Ascending aorta (tissue), 2 donors: ENCODE measurements around the gene SELL. TPM values are rescaled to one million over a fixed set of nuclear protein-coding genes. Genes with fewer than 3 reads are reported as not detected.

Experiments used
- DNase-seq, 2 donors: peaks; one replicate each; pipeline ENCODE4 v3.0.0-alpha.2; 2019; ENCODE audit warnings: low spot score in 2 of 2
- H3K27ac ChIP-seq, 2 donors: fragments of 200-600 bp; sonication (generic); one replicate each; pipeline ENCODE4 v1.5.1; 2016 to 2017; ENCODE audit warnings: mild to moderate bottlenecking in 1 of 2
- H3K27me3 ChIP-seq: fragments of 200-600 bp; sonication (generic); one replicate; pipeline ENCODE4 v1.5.1; 2017
- H3K36me3 ChIP-seq, 2 donors: fragments of 200-600 bp; sonication (generic); one replicate each; pipeline ENCODE4 v1.5.1; 2016
- H3K4me1 ChIP-seq, 2 donors: fragments of 200-600 bp; sonication (generic); one replicate each; pipeline ENCODE4 v1.5.1; 2016 to 2017; ENCODE audit warnings: mild to moderate bottlenecking in 1 of 2
- H3K4me3 ChIP-seq, 2 donors: fragments of 200-600 bp; sonication (generic); one replicate each; pipeline ENCODE4 v1.5.1; 2016 to 2017; ENCODE audit warnings: mild to moderate bottlenecking in 1 of 2
- H3K9me3 ChIP-seq, 2 donors: fragments of 200-600 bp; sonication (generic); one replicate each; pipeline ENCODE4 v1.5.1; 2016
- intact Hi-C: fragments of 100-400 bp; cut with DNase I; formaldehyde crosslinking; loops from one replicate; pipeline ENCODE4 v1.15.1; 2023
- total RNA-seq: library from RNA; depleted of rRNA; stranded (reverse); fragments of >200 nt; gene quantifications from one replicate; pipeline ENCODE4 v1.1.0, GENCODE V29; 2016
- TF ChIP-seq, protein P1 (sequence below), 3 experiments: fragments of 200-600 bp in 2 of 3; fragments of 450-650 bp in 1 of 3; sonication (generic) in 2 of 3; IDR thresholded peaks; one replicate each; pipeline ENCODE4 v1.5.1; 2016 to 2019; ENCODE audit warnings: antibody characterized with exemption in 3 of 3, mild to moderate bottlenecking in 1 of 3, moderate library complexity in 1 of 3

Gene SELL
- total RNA-seq, 1 donor from 2014 or later, result 1.9 TPM

DNA sequence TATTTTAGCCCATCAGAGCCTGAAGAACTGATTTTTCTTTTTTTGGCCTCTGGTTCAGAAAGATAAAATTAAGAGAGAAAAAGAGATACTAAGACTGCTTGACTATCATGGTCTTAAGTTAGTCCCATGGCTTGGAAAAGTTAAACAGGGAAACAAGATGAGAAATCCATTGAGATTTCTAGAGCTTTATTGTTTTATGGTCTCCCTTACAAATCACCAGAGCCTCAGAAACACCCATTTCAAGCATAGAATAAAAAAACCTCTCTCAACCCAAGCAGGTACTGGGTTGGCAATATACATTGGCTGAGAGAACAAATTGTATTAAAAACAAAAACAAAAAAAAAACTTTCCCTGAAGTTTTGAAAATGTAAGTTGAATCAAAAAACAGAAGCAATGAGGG, 18.6 kb upstream of the SELL start:
- Histone ChIP-seq H3K9me3 (no peaks in the 10 kb centered on the region), H3K4me1 (no peaks in the 10 kb centered on the region), H3K36me3 (no peaks in the 10 kb centered on the region), H3K4me3 (no peak overlapping the region), H3K27me3 (no peaks in the 10 kb centered on the region), H3K27ac (no peak overlapping the region)
- intact Hi-C loops, result no loop called here
- TF ChIP-seq, protein P1, sequence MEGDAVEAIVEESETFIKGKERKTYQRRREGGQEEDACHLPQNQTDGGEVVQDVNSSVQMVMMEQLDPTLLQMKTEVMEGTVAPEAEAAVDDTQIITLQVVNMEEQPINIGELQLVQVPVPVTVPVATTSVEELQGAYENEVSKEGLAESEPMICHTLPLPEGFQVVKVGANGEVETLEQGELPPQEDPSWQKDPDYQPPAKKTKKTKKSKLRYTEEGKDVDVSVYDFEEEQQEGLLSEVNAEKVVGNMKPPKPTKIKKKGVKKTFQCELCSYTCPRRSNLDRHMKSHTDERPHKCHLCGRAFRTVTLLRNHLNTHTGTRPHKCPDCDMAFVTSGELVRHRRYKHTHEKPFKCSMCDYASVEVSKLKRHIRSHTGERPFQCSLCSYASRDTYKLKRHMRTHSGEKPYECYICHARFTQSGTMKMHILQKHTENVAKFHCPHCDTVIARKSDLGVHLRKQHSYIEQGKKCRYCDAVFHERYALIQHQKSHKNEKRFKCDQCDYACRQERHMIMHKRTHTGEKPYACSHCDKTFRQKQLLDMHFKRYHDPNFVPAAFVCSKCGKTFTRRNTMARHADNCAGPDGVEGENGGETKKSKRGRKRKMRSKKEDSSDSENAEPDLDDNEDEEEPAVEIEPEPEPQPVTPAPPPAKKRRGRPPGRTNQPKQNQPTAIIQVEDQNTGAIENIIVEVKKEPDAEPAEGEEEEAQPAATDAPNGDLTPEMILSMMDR (IDR thresholded peaks at IDR 0.05), result no peak
- no peak for DNase-seq

DNA sequence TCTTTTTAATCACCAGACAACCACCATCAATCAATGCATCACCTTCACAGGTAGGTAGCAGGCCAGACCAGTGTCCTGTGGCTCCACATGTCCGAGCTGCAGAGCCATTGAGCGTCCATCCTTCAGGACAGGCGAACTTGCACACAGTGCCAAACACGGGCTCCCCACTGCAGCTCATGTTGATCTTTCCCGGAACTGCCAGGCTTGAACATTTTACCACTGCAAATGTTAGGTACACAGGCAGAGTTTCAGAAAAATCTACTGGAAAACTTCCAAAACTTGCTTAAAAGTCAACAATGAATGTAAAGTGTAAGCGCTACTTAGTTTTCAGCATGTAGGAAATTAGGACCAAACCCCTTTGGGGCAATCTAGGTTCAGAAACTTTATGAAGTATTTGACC, 15.9 kb upstream of the SELL start:
- Histone ChIP-seq H3K27me3 (no peaks in the 10 kb centered on the region), H3K27ac (no peak overlapping the region), H3K4me3 (no peak overlapping the region), H3K4me1 (no peaks in the 10 kb centered on the region), H3K9me3 (no peaks in the 10 kb centered on the region), H3K36me3 (no peaks in the 10 kb centered on the region)
- no peak for DNase-seq
- TF ChIP-seq, protein P1 (IDR thresholded peaks at IDR 0.05), result no peak
- intact Hi-C loops, result no loop called here

DNA sequence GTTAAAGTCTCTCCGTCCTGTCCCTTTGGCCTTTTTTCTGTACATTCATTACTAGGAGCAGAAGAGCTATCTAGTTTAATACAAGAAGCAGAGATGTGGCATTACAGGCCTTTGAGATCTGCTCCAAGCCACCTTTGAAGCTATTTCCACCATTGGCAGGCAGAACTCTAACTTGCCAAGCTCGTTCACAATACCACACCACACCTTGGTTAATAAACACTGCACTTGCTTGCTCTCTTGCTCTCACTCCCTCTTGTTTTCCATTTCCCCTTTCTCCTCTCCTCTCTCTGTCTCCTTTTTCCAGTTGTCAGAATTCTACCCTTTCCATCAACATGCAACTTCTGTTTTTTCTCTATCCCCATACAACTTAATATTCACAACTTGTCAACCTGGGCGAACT, 15.4 kb upstream of the SELL start:
- intact Hi-C loops, result no loop called here
- no peak overlapping the region for H3K27ac ChIP-seq
- H3K27me3 ChIP-seq, result no peaks in the 10 kb centered on the region

DNA sequence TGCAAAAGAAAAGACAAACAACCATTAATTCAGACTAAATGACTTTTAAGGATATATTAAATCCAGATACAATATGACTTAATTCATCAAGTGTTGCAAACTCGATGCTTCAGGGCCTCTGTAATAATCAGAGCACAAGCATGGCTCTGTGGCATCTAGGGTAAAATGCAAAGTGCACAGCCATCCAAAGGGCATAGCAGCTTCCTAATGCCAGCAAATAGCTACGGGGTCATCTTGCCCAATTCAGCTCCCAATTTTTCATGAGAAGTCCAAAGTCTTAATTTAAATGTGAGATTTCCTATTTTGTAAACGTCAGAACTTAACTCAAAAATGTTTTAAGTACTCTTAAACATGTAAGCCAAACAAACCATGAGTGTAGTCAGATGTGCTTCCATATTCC, 14.5 kb upstream of the SELL start:
- H3K27ac ChIP-seq, result no peak overlapping the region
- TF ChIP-seq, protein P1 (IDR thresholded peaks at IDR 0.05), result no peak
- no peaks in the 10 kb centered on the region for H3K9me3 ChIP-seq
- DNase-seq, result no peak
- H3K4me1 ChIP-seq, result no peaks in the 10 kb centered on the region
- H3K4me3 ChIP-seq, result no peak overlapping the region
- H3K36me3 ChIP-seq, result no peaks in the 10 kb centered on the region
- intact Hi-C loops, result no loop called here
- H3K27me3 ChIP-seq, result no peaks in the 10 kb centered on the region

More for the DNA sequence above, 15.4 kb upstream of the SELL start:
- TF ChIP-seq, protein P1 (IDR thresholded peaks at IDR 0.05), result no peak
- Histone ChIP-seq H3K9me3 (no peaks in the 10 kb centered on the region), H3K4me3 (no peak overlapping the region), H3K4me1 (no peaks in the 10 kb centered on the region), H3K36me3 (no peaks in the 10 kb centered on the region)
- DNase-seq, result no peak

DNA sequence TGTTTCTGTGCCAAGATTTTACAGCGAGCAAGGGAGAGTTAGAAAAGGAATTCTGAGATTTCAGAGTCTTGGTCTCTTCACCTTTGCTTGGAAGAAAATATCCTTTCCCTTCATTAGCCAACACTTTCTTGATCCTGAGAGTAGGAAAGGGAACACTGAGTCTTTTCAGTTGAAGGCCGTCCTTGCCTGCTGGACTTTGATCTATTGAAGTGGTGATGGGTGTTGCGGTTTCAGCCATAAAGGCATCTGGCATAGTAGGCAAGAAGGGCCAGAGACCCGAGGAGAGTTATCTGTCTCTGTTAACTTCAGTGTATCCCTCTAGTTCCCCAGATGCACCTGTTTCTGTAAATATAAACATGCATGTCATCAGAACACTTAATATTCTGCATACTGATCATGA, 12.7 kb upstream of the SELL start:
- TF ChIP-seq, protein P1 (IDR thresholded peaks at IDR 0.05), result no peak
- DNase-seq, result no peak
- no peaks in the 10 kb centered on the region for H3K36me3 ChIP-seq
- H3K4me3 ChIP-seq, result no peak overlapping the region
- no peaks in the 10 kb centered on the region for H3K9me3 ChIP-seq
- intact Hi-C loops, result no loop called here
- no peaks in the 10 kb centered on the region for H3K4me1 ChIP-seq
- H3K27me3 ChIP-seq, result no peaks in the 10 kb centered on the region
- H3K27ac ChIP-seq, result no peak overlapping the region

DNA sequence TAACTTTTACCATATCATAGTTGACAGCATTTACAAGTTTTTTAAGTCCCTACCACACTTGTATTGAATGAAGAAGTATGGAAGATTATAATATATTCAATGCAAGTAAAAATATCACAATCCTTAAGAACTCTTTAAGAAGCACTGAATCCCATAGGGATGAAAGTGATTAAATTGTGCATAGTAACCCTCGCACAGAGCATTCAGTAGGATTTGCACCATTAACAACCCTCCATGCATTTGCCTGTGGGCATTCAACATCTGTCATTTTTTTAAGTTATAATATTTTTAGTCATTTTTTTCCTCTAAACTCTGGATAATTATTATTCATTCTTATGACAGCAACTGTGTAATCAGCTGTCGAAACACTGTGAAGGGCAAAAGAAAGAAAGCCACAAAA, 12.3 kb upstream of the SELL start:
- H3K4me3 ChIP-seq, result no peak overlapping the region
- TF ChIP-seq, protein P1 (IDR thresholded peaks at IDR 0.05), result no peak
- no peak for DNase-seq
- H3K27ac ChIP-seq, result no peak overlapping the region
- no peaks in the 10 kb centered on the region for H3K9me3 ChIP-seq
- intact Hi-C loops, result no loop called here
- H3K27me3 ChIP-seq, result no peaks in the 10 kb centered on the region
- H3K36me3 ChIP-seq, result no peaks in the 10 kb centered on the region
- no peaks in the 10 kb centered on the region for H3K4me1 ChIP-seq
